ENCODE data around the gene TNRC6B.

- TF ChIP-seq CTCF (IDR thresholded peaks at IDR 0.05) (no peak), MAX (CRISPR knock-in tag; IDR thresholded peaks at IDR 0.05) (no peak), ZNF317 (CRISPR knock-in tag; IDR thresholded peaks at IDR 0.05; ENCODE audit: borderline replicate concordance, low read depth) (no peak), ZNF232 (CRISPR knock-in tag; IDR thresholded peaks at IDR 0.05) (no peak), ETV6 (CRISPR knock-in tag; IDR thresholded peaks at IDR 0.05) (no peak), OVOL2 (CRISPR knock-in tag; IDR thresholded peaks at IDR 0.05; ENCODE audit: borderline replicate concordance) (no peak), ZNF121 (CRISPR knock-in tag; IDR thresholded peaks at IDR 0.05) (no peak), NR3C1 (CRISPR knock-in tag; conservative IDR thresholded peaks at IDR 0.05; ENCODE audit: low read depth) (no peak), IRF2 (CRISPR knock-in tag; IDR thresholded peaks at IDR 0.05; ENCODE audit: borderline replicate concordance, low read depth) (no peak), CBFB (CRISPR knock-in tag; IDR thresholded peaks at IDR 0.05; ENCODE audit: low read depth) (no peak), JAZF1 (CRISPR knock-in tag; IDR thresholded peaks at IDR 0.05) (no peak), ATF6 (CRISPR knock-in tag; IDR thresholded peaks at IDR 0.05) (no peak), ZNF425 (CRISPR knock-in tag; conservative IDR thresholded peaks at IDR 0.05) (no peak)
- TF ChIP-seq, protein P1, sequence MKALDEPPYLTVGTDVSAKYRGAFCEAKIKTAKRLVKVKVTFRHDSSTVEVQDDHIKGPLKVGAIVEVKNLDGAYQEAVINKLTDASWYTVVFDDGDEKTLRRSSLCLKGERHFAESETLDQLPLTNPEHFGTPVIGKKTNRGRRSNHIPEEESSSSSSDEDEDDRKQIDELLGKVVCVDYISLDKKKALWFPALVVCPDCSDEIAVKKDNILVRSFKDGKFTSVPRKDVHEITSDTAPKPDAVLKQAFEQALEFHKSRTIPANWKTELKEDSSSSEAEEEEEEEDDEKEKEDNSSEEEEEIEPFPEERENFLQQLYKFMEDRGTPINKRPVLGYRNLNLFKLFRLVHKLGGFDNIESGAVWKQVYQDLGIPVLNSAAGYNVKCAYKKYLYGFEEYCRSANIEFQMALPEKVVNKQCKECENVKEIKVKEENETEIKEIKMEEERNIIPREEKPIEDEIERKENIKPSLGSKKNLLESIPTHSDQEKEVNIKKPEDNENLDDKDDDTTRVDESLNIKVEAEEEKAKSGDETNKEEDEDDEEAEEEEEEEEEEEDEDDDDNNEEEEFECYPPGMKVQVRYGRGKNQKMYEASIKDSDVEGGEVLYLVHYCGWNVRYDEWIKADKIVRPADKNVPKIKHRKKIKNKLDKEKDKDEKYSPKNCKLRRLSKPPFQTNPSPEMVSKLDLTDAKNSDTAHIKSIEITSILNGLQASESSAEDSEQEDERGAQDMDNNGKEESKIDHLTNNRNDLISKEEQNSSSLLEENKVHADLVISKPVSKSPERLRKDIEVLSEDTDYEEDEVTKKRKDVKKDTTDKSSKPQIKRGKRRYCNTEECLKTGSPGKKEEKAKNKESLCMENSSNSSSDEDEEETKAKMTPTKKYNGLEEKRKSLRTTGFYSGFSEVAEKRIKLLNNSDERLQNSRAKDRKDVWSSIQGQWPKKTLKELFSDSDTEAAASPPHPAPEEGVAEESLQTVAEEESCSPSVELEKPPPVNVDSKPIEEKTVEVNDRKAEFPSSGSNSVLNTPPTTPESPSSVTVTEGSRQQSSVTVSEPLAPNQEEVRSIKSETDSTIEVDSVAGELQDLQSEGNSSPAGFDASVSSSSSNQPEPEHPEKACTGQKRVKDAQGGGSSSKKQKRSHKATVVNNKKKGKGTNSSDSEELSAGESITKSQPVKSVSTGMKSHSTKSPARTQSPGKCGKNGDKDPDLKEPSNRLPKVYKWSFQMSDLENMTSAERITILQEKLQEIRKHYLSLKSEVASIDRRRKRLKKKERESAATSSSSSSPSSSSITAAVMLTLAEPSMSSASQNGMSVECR (CRISPR knock-in tag; IDR thresholded peaks at IDR 0.05; ENCODE audit: borderline replicate concordance): no peak
Measured at GRCh38 chr22:40385036-40385782, 207.5 kb downstream of the TNRC6B start.
